Esophagus (tissue), 2 donors: Measurements from ENCODE around the gene LYPD4. TPM values are rescaled to one million over a fixed set of nuclear protein-coding genes. Genes with fewer than 3 reads are reported as not detected.
A peak's percentile ranks its signal among the peaks of the same experiment; 100 is the strongest.

Experiments
- H3K27ac ChIP-seq, 2 donors: one replicate each; pipeline ENCODE4 v1.5.1; 2013; ENCODE audit warnings: low read depth in 2 of 2, mild to moderate bottlenecking in 2 of 2, inconsistent platforms in 1 of 2, low read length in 1 of 2, moderate library complexity in 1 of 2
- H3K27me3 ChIP-seq, 2 donors: one replicate each; pipeline ENCODE4 v1.6.1; 2013; ENCODE audit warnings: low read length in 2 of 2, control low read depth in 1 of 2, mild to moderate bottlenecking in 1 of 2; ENCODE audit not compliant: insufficient read depth in 2 of 2, control insufficient read depth in 1 of 2
- H3K36me3 ChIP-seq, 2 donors: one replicate each; pipeline ENCODE4 v1.6.1; 2013; ENCODE audit warnings: low read length in 1 of 2; ENCODE audit not compliant: control insufficient read depth in 2 of 2, insufficient read depth in 2 of 2
- H3K4me1 ChIP-seq, 2 donors: one replicate each; pipeline ENCODE4 v1.6.1; 2013; ENCODE audit warnings: low read length in 1 of 2; ENCODE audit not compliant: control insufficient read depth in 2 of 2, insufficient read depth in 2 of 2
- H3K4me3 ChIP-seq, 2 donors: one replicate each; pipeline ENCODE4 v1.5.1; 2013; ENCODE audit warnings: low read length in 2 of 2, mild to moderate bottlenecking in 2 of 2, low read depth in 1 of 2, moderate library complexity in 1 of 2
- H3K9me3 ChIP-seq, 2 donors: one replicate each; pipeline ENCODE4 v1.6.1; 2013; ENCODE audit warnings: mild to moderate bottlenecking in 2 of 2, low read depth in 1 of 2, low read length in 1 of 2, moderate library complexity in 1 of 2; ENCODE audit not compliant: control insufficient read depth in 2 of 2, insufficient read depth in 1 of 2
- WGBS, 2 donors: extraction: QIAGEN DNeasy Blood & Tissue Kit; methylation state at CpG; one replicate each; pipeline ENCODE4 v1.1.7; 2013; 5-methylcytosine and 5-hydroxymethylcytosine counted together
- polyA plus RNA-seq, 2 donors: library from polyadenylated mRNA; stranded (reverse); fragments of 200-250 nt; gene quantifications; one replicate each; pipeline ENCODE4 v1.2.3, GENCODE V29; 2013
- donor health status: healthy with polysubstance abuse.
- donor health status: Bipolar disorder and iron deficiency.

The LYPD4 gene
- polyA plus RNA-seq, 2 donors: not detected

- H3K27me3 ChIP-seq: no peaks in the 10 kb centered on the region
- no peak overlapping the region for H3K4me3 ChIP-seq
- H3K4me1 ChIP-seq: peaks cover 0 to 5% of the 10 kb centered on the region in 2 donors
- peak overlapping the region in 1 of 2 donors; percentile 29 for H3K27ac ChIP-seq
- 59 to 64% methylated on average over 10 of the region's 10 CpGs for WGBS, 2 donors
- peaks cover 9 to 46% of the 10 kb centered on the region in 2 donors for H3K36me3 ChIP-seq
- H3K9me3 ChIP-seq: no peaks in the 10 kb centered on the region
Observed at GRCh38 chr19:41868120-41868988, 23.9 kb upstream of the LYPD4 start.

GRCh38 chr19:41866284-41866683 lies 21.8 kb upstream of the LYPD4 start:
- H3K9me3 ChIP-seq: no peaks in the 10 kb centered on the region
- H3K27ac ChIP-seq: no peak overlapping the region
- H3K4me1 ChIP-seq: peaks cover 9 to 12% of the 10 kb centered on the region in 2 donors
- peaks cover 9 to 52% of the 10 kb centered on the region in 2 donors for H3K36me3 ChIP-seq
- no peak overlapping the region for H3K4me3 ChIP-seq
- 83 to 88% methylated on average over 3 of the region's 3 CpGs for WGBS, 2 donors
- H3K27me3 ChIP-seq: no peaks in the 10 kb centered on the region

- H3K27me3 ChIP-seq: no peaks in the 10 kb centered on the region
- H3K36me3 ChIP-seq: peaks cover 9 to 46% of the 10 kb centered on the region in 2 donors
- H3K27ac ChIP-seq: no peak overlapping the region
- WGBS, 2 donors: 85 to 87% methylated on average over 5 of the region's 5 CpGs
- H3K4me1 ChIP-seq: peaks cover 12 to 17% of the 10 kb centered on the region in 2 donors
- H3K4me3 ChIP-seq: no peak overlapping the region
- no peaks in the 10 kb centered on the region for H3K9me3 ChIP-seq
Observed at GRCh38 chr19:41864374-41864773, 19.9 kb upstream of the LYPD4 start.

GRCh38 chr19:41863209-41863931 lies 18.9 kb upstream of the LYPD4 start:
- Histone ChIP-seq H3K36me3 (peaks cover 9 to 37% of the 10 kb centered on the region in 2 donors), H3K27me3 (no peaks in the 10 kb centered on the region), H3K27ac (no peak overlapping the region), H3K4me3 (no peak overlapping the region), H3K9me3 (no peaks in the 10 kb centered on the region), H3K4me1 (peaks cover 12 to 17% of the 10 kb centered on the region in 2 donors)
- 78 to 82% methylated on average over 11 of the region's 11 CpGs for WGBS, 2 donors

GRCh38 chr19:41862445-41862986 lies 18.0 kb upstream of the LYPD4 start:
- H3K4me1 ChIP-seq: peaks cover 12 to 17% of the 10 kb centered on the region in 2 donors
- 48 to 58% methylated on average over 2 of the region's 2 CpGs for WGBS, 2 donors

GRCh38 chr19:41861846-41862245 lies 17.4 kb upstream of the LYPD4 start:
- Histone ChIP-seq H3K4me1 (peaks cover 12 to 17% of the 10 kb centered on the region in 2 donors), H3K4me3 (peak overlapping the region in 1 of 2 donors; percentile 98), H3K36me3 (peaks cover 9 to 33% of the 10 kb centered on the region in 2 donors), H3K9me3 (no peaks in the 10 kb centered on the region), H3K27me3 (no peaks in the 10 kb centered on the region), H3K27ac (no peak overlapping the region)
- 60 to 69% methylated on average over 9 of the region's 9 CpGs for WGBS, 2 donors

More at GRCh38 chr19:41862445-41862986, 18.0 kb upstream of the LYPD4 start:
- Histone ChIP-seq H3K4me3 (no peak overlapping the region), H3K9me3 (no peaks in the 10 kb centered on the region), H3K27me3 (no peaks in the 10 kb centered on the region), H3K27ac (no peak overlapping the region), H3K36me3 (peaks cover 9 to 33% of the 10 kb centered on the region in 2 donors)

- Histone ChIP-seq H3K4me1 (peaks cover 12 to 16% of the 10 kb centered on the region in 2 donors), H3K27me3 (no peaks in the 10 kb centered on the region), H3K27ac (peak overlapping the region; percentile 89 to 97), H3K9me3 (no peaks in the 10 kb centered on the region), H3K36me3 (peaks cover 9 to 31% of the 10 kb centered on the region in 2 donors), H3K4me3 (peak overlapping the region; percentile 86 to 98)
- WGBS, 2 donors: 26% methylated on average over 9 of the region's 9 CpGs
Observed at GRCh38 chr19:41861116-41861768, 16.8 kb upstream of the LYPD4 start.

GRCh38 chr19:41860419-41861115 lies 16.1 kb upstream of the LYPD4 start:
- peaks cover 12 to 14% of the 10 kb centered on the region in 2 donors for H3K4me1 ChIP-seq
- peak overlapping the region; percentile 86 to 98 for H3K4me3 ChIP-seq
- 1% methylated on average over 45 of the region's 45 CpGs for WGBS, 2 donors

More at GRCh38 chr19:41860419-41861115, 16.1 kb upstream of the LYPD4 start:
- Histone ChIP-seq H3K36me3 (peaks cover 9 to 29% of the 10 kb centered on the region in 2 donors), H3K27ac (peak overlapping the region; percentile 89 to 97), H3K27me3 (no peaks in the 10 kb centered on the region), H3K9me3 (no peaks in the 10 kb centered on the region)
